Body of pancreas (tissue), 4 donors: ENCODE results near the gene TBX15.

Experiments
- POLR2A ChIP-seq, 3 donors: fragments of 450-650 bp; IDR thresholded peaks; one replicate each; pipeline ENCODE4 v1.6.1; 2016; ENCODE audit warnings: antibody characterized with exemption in 3 of 3, mild to moderate bottlenecking in 2 of 3
- TF ChIP-seq, protein P1 (sequence below), 7 experiments: fragments of 450-650 bp in 4 of 7; fragments of 200-600 bp in 3 of 7; sonication (generic) in 3 of 7; IDR thresholded peaks; one replicate each; pipeline ENCODE4 v1.5.1; 2016 to 2019; ENCODE audit warnings: antibody characterized with exemption in 7 of 7

- TF ChIP-seq, protein P1, sequence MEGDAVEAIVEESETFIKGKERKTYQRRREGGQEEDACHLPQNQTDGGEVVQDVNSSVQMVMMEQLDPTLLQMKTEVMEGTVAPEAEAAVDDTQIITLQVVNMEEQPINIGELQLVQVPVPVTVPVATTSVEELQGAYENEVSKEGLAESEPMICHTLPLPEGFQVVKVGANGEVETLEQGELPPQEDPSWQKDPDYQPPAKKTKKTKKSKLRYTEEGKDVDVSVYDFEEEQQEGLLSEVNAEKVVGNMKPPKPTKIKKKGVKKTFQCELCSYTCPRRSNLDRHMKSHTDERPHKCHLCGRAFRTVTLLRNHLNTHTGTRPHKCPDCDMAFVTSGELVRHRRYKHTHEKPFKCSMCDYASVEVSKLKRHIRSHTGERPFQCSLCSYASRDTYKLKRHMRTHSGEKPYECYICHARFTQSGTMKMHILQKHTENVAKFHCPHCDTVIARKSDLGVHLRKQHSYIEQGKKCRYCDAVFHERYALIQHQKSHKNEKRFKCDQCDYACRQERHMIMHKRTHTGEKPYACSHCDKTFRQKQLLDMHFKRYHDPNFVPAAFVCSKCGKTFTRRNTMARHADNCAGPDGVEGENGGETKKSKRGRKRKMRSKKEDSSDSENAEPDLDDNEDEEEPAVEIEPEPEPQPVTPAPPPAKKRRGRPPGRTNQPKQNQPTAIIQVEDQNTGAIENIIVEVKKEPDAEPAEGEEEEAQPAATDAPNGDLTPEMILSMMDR (IDR thresholded peaks at IDR 0.05): no peak
- no peak for TF ChIP-seq POLR2A (IDR thresholded peaks at IDR 0.05)
These were observed 93.3 kb downstream of the TBX15 start for GRCh38 chr1:118894836-118895235.
